Measurements from ENCODE around the gene XPO5.
"Not testable (repeated sequence)": the region's sequence is repeated elsewhere in the genome, so short reads cannot be mapped to it uniquely, and the experiment has no call there.

Gene XPO5

DNA sequence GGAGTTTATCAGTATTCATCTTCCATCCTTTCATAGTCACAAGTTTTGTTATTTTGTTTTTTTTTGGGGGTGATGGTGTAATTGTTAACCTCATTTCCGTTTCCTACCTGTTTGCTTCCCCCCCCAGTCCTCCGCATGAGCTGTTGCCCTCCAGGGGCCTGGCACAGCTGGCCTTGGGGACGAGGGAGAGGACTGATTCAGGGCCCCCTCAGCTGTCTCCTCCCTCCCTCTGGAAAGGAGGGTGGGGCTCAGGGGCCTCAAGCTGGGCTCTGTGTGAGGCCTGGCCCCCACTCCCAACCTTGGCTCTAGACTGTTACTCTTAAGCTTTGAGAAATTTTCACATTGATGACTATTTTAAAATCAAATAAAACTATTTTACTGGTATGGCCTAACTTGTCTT is 69.7 kb downstream of the XPO5 start:
- Histone ChIP-seq H3K9ac (ENCODE audit: low read depth, low read length) (no peak overlapping the region), H3K27ac (ENCODE audit: low read depth, low read length) (no peak overlapping the region), H3K4me1 (ENCODE audit: insufficient read depth, low read length) (no peaks in the 10 kb centered on the region), H3K9me3 (ENCODE audit: insufficient read depth, low read depth, low read length) (no peaks in the 10 kb centered on the region), H3K36me3 (ENCODE audit: insufficient read depth, low read length) (peaks cover 43% of the 10 kb centered on the region), H3K27me3 (ENCODE audit: insufficient read depth, low read length) (peaks cover 29% of the 10 kb centered on the region), H3K4me3 (ENCODE audit: low read length) (no peak overlapping the region)
- WGBS = 87% methylated on average over 3 of the region's 3 CpGs

DNA sequence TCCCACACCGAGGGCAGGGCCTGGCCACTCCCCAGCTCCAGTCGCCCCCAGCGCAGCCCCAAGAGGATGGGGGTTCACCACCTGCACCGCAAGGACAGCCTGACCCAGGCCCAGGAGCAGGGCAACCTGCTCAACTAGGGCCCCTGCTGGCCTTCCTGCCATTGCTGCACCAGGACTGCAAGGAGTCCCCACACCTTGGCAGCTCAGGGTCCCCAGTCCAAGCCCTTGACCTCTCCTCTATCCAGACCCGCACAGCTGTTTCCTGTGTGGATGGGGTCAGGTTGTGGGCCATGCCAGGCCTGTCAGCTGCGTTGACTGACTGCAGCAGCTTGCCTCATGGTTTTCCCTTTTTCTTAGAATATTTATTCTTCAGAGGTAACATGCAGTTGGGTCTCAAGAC is 70.1 kb downstream of the XPO5 start:
- peaks cover 29% of the 10 kb centered on the region for H3K27me3 ChIP-seq (ENCODE audit: insufficient read depth, low read length)
- 87% methylated on average over 6 of the region's 6 CpGs for WGBS
- no peak overlapping the region for H3K4me3 ChIP-seq (ENCODE audit: low read length)
- H3K9ac ChIP-seq (ENCODE audit: low read depth, low read length) = no peak overlapping the region
- no peaks in the 10 kb centered on the region for H3K9me3 ChIP-seq (ENCODE audit: insufficient read depth, low read depth, low read length)
- H3K36me3 ChIP-seq (ENCODE audit: insufficient read depth, low read length) = peaks cover 48% of the 10 kb centered on the region
- no peaks in the 10 kb centered on the region for H3K4me1 ChIP-seq (ENCODE audit: insufficient read depth, low read length)
- no peak overlapping the region for H3K27ac ChIP-seq (ENCODE audit: low read depth, low read length)

DNA sequence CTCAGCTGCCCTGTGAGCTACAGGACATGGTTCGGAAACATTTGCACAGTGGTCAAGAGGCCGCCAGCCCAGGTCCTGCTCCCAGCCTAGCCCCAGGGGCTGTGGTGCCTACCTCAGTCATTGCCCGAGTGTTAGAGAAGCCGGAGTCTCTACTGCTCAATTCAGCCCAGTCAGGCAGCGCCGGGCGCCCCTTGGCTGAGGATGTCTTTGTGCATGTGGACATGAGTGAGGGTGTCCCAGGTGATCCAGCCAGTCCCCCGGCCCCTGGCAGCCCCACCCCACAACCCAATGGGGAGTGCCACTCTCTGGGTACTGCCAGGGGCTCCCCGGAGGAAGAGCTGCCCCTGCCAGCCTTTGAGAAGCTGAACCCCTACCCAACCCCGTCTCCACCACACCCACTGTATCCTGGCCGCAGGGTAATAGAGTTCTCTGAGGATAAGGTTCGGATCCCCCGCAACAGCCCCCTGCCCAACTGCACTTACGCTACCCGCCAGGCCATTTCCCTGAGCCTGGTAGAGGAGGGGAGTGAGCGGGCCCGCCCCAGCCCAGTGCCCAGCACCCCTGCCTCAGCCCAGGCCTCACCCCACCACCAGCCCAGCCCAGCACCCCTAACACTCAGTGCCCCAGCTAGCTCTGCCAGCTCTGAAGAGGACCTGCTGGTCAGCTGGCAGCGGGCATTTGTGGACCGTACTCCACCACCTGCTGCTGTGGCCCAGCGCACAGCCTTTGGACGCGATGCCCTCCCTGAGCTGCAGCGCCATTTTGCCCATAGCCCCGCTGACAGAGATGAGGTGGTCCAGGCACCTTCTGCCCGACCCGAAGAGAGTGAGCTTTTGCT is 70.9 kb downstream of the XPO5 start:
- H3K4me3 ChIP-seq (ENCODE audit: low read length) = no peak overlapping the region
- WGBS = 95% methylated on average over 24 of the region's 26 CpGs
- no peaks in the 10 kb centered on the region for H3K9me3 ChIP-seq (ENCODE audit: insufficient read depth, low read depth, low read length)
- no peaks in the 10 kb centered on the region for H3K4me1 ChIP-seq (ENCODE audit: insufficient read depth, low read length)
- H3K9ac ChIP-seq (ENCODE audit: low read depth, low read length) = no peak overlapping the region
- H3K27ac ChIP-seq (ENCODE audit: low read depth, low read length) = no peak overlapping the region
- peaks cover 28% of the 10 kb centered on the region for H3K27me3 ChIP-seq (ENCODE audit: insufficient read depth, low read length)
- peaks cover 55% of the 10 kb centered on the region for H3K36me3 ChIP-seq (ENCODE audit: insufficient read depth, low read length)

DNA sequence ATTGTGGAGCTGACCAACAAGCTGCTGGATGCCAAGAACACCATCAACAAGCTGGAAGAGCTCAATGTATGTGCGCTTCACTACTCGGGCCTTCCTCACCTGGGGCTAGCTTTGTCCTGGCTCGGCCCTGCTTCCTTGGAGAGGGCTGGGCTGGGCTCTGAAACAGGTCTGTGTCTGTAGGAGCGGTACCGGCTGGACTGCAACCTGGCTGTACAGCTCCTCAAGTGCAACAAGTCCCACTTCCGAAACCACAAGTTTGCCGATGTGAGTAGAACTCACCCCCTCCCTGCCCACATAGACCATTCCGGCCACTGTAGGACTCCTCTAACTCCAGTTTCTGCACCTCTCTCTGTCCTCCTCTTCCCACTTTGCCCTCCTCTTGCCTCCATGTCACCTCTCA is 72.4 kb downstream of the XPO5 start:
- Histone ChIP-seq H3K27me3 (ENCODE audit: insufficient read depth, low read length) (peaks cover 13% of the 10 kb centered on the region), H3K27ac (ENCODE audit: low read depth, low read length) (no peak overlapping the region), H3K4me1 (ENCODE audit: insufficient read depth, low read length) (no peaks in the 10 kb centered on the region), H3K9me3 (ENCODE audit: insufficient read depth, low read depth, low read length) (no peaks in the 10 kb centered on the region), H3K9ac (ENCODE audit: low read depth, low read length) (no peak overlapping the region), H3K4me3 (ENCODE audit: low read length) (no peak overlapping the region), H3K36me3 (ENCODE audit: insufficient read depth, low read length) (peaks cover 70% of the 10 kb centered on the region)
- 96% methylated on average over 8 of the region's 8 CpGs for WGBS

DNA sequence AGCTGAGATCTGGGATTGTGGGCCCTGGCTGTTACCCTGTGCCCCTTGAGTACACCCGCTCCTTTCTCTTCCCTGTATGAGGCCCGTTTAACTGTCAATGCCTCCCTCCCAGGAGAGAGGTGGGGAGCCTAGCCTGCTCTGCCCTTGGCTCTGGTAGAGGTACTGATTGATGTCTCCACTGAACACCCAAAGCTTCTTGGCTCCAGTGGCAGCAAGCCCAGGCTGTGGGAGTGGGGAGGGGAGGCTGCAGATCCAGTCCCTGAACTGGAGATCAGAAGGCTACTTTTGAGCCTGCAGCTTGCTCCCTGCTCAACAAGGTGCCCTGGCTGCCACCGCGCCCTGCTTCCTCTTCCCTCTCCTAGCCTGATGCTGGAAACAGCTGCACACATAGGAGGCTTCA is 73.2 kb downstream of the XPO5 start:
- Histone ChIP-seq H3K4me3 (ENCODE audit: low read length) (no peak overlapping the region), H3K4me1 (ENCODE audit: insufficient read depth, low read length) (no peaks in the 10 kb centered on the region), H3K36me3 (ENCODE audit: insufficient read depth, low read length) (peaks cover 77% of the 10 kb centered on the region), H3K27me3 (ENCODE audit: insufficient read depth, low read length) (peaks cover 5% of the 10 kb centered on the region), H3K27ac (ENCODE audit: low read depth, low read length) (no peak overlapping the region), H3K9me3 (ENCODE audit: insufficient read depth, low read depth, low read length) (no peaks in the 10 kb centered on the region), H3K9ac (ENCODE audit: low read depth, low read length) (no peak overlapping the region)
- 90% methylated on average over 4 of the region's 4 CpGs for WGBS

DNA sequence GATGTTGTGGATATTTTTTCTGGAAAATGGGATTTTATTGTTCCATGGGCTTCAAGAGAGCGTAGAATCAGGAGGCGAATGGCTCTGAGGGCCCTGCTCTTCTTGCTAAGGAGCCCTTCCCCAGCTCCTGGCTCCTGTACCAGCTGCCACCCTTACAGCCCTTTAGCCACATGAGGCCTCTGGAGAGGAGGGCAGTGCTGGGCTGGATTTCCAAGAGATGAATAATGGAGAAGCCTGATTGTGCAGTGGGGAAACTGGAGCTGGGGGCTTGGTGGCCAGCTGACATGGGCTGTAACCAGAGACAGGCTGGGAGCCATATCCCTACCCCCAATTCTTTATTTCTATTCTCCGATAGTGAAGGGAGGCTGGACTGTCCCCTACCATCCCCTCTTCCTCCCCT is 74.9 kb downstream of the XPO5 start:
- Histone ChIP-seq H3K36me3 (ENCODE audit: insufficient read depth, low read length) (peaks cover 79% of the 10 kb centered on the region), H3K9ac (ENCODE audit: low read depth, low read length) (no peak overlapping the region), H3K9me3 (ENCODE audit: insufficient read depth, low read depth, low read length) (no peaks in the 10 kb centered on the region), H3K4me3 (ENCODE audit: low read length) (no peak overlapping the region), H3K4me1 (ENCODE audit: insufficient read depth, low read length) (peaks cover 9% of the 10 kb centered on the region), H3K27me3 (ENCODE audit: insufficient read depth, low read length) (no peaks in the 10 kb centered on the region), H3K27ac (ENCODE audit: low read depth, low read length) (no peak overlapping the region)
- 98% methylated on average over 3 of the region's 3 CpGs for WGBS

DNA sequence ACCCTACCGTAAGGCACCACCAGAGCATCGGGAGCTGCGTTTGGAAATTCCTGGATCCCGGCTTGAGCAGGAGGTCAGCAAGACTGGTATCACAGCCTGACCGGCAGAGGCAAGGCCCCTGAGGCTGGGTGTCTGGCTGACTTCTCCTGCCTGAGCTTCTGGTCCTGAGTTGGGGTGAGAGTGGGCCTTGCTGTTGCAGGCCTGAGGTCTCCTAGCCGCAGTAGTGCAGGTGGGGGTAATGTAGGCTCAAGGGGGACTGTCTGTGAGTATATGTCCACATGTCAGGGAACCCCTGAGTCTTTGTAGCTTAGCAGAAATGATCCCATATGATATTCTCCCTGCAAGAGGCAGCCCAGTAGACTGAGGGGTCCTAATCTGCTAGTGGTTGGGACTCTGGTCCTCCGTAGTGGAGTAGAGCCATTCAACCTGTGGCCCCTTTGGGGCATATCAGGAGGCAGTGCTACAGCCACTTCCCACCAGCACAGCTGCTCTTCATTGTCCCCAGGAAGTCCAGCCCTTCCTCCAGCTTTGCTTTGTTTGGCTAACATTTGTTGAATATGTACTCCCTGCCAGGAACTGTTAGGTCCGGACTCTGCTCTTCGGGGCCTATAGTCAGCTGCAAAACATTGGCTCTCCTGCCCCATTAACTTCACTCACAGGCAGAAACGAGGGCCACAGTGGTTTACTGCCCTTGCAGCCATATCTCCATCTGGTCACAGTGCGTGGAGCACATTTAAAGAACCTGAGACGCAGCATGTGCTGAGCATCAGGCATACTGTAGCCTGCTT is 76.6 kb downstream of the XPO5 start:
- Histone ChIP-seq H3K36me3 (ENCODE audit: insufficient read depth, low read length) (peaks cover 63% of the 10 kb centered on the region), H3K27me3 (ENCODE audit: insufficient read depth, low read length) (no peaks in the 10 kb centered on the region), H3K9ac (ENCODE audit: low read depth, low read length) (no peak overlapping the region), H3K27ac (ENCODE audit: low read depth, low read length) (no peak overlapping the region), H3K9me3 (ENCODE audit: insufficient read depth, low read depth, low read length) (no peaks in the 10 kb centered on the region), H3K4me1 (ENCODE audit: insufficient read depth, low read length) (peaks cover 15% of the 10 kb centered on the region), H3K4me3 (ENCODE audit: low read length) (no peak overlapping the region)
- 94% methylated on average over 12 of the region's 12 CpGs for WGBS

DNA sequence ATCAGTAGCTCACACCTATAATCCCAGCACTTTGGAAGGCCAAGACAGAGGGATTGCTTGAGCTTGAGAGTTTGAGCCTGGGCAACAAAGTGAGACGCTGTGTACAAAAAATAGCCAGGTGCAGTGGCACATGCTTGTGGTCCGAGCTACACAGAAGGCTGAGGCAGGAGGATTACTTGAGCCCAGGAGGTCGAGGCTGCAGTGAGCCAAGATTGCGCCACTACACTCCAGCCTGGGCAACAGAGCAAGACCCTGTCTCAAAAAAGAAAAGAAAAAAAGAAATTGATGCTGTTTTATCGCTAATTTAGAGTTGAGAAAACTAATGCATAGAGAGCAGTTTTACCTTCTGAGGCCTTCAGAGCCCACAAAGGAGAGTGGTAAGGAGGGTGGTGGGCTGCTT is 77.5 kb downstream of the XPO5 start:
- WGBS = 94% methylated on average over 5 of the region's 5 CpGs
- H3K4me1 ChIP-seq (ENCODE audit: insufficient read depth, low read length) = peaks cover 15% of the 10 kb centered on the region
- not testable (repeated sequence) for H3K4me3 ChIP-seq (ENCODE audit: low read length); H3K9ac ChIP-seq (ENCODE audit: low read depth, low read length); H3K27me3 ChIP-seq (ENCODE audit: insufficient read depth, low read length); H3K9me3 ChIP-seq (ENCODE audit: insufficient read depth, low read depth, low read length); H3K27ac ChIP-seq (ENCODE audit: low read depth, low read length)
- H3K36me3 ChIP-seq (ENCODE audit: insufficient read depth, low read length) = peaks cover 56% of the 10 kb centered on the region

DNA sequence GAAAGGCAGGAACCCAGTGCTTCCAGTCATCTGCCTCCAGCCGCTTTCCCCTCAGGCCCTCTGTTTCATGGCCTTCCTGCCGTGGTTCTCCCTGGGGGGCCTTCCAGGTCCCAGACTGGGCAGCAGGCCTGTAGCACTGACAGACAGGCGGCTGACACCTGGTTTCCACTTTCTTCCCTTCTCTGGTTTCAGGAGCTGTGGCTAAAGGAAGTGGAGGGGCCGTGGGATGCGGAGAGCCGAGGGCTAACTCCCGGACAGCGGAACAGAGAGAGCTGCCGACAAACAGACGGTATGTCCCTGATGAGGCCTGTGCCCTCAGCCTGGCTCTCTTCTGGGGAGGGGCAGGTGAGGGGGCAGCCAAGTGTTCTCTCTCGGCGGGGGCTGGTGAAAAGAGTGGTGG is 78.1 kb downstream of the XPO5 start:
- Histone ChIP-seq H3K4me1 (ENCODE audit: insufficient read depth, low read length) (peaks cover 18% of the 10 kb centered on the region), H3K36me3 (ENCODE audit: insufficient read depth, low read length) (peaks cover 50% of the 10 kb centered on the region), H3K27me3 (ENCODE audit: insufficient read depth, low read length) (no peaks in the 10 kb centered on the region), H3K4me3 (ENCODE audit: low read length) (no peak overlapping the region), H3K9me3 (ENCODE audit: insufficient read depth, low read depth, low read length) (no peaks in the 10 kb centered on the region), H3K27ac (ENCODE audit: low read depth, low read length) (no peak overlapping the region), H3K9ac (ENCODE audit: low read depth, low read length) (no peak overlapping the region)
- 95% methylated on average over 12 of the region's 12 CpGs for WGBS

DNA sequence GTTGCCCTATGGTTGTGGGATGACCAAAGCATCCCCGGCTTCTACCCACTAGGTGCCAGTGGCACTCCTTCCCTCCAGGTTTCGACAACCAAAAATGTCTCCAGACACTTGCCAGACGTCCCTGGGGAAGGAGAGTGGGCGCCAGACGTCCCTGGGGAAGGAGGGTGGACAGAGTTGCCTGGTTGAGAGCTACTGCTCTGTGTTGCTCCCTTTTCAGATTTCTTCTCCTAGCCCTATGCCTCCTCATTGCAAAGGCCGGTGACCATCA is 78.8 kb downstream of the XPO5 start:
- Histone ChIP-seq H3K36me3 (ENCODE audit: insufficient read depth, low read length) (peaks cover 44% of the 10 kb centered on the region), H3K27me3 (ENCODE audit: insufficient read depth, low read length) (no peaks in the 10 kb centered on the region), H3K9me3 (ENCODE audit: insufficient read depth, low read depth, low read length) (no peaks in the 10 kb centered on the region), H3K4me3 (ENCODE audit: low read length) (no peak overlapping the region), H3K4me1 (ENCODE audit: insufficient read depth, low read length) (peaks cover 18% of the 10 kb centered on the region), H3K9ac (ENCODE audit: low read depth, low read length) (no peak overlapping the region), H3K27ac (ENCODE audit: low read depth, low read length) (no peak overlapping the region)
- WGBS = 93% methylated on average over 6 of the region's 6 CpGs

DNA sequence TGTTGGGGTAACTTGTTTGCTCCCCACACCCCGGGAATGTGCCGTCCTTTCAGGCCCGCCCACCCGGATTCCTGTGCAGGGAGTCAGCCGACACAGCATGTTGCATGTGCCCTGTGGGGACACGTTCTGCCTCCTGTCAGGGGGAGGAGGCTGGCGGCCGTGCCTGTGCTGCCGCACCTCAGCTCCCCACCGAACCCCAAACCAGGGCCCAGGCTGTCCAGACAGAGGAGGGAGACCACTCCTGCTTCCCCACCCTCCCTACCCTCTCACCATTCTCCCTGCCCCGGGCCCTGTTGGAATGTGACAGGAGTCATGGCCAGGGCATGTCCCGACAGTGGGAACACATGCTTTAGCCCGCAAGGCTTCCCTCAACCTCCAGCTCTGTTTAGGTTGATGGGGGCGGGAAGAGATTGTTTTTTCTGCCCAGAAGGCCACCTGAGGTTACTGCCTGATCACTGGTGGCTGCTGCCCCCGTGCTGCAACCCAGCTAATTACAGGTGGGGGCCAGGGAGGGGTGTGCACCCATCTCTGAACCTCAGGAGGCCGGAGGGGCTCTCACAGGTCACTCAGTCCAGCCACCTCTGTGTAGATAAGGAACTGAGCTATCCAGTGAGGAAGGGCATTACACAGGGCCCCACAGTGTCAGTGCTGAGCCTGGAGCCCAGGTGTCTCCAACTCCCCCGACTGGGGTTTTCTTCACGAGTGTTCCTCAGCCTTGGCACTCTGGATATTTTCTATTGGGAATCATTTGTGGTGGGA is 79.3 kb downstream of the XPO5 start:
- Histone ChIP-seq H3K36me3 (ENCODE audit: insufficient read depth, low read length) (peaks cover 40% of the 10 kb centered on the region), H3K9ac (ENCODE audit: low read depth, low read length) (peak overlapping the region; percentile 48; the same call in 1 of the 2 replicates), H3K27ac (ENCODE audit: low read depth, low read length) (peak overlapping the region; percentile 56)

More for the DNA sequence above, 79.3 kb downstream of the XPO5 start:
- Histone ChIP-seq H3K9me3 (ENCODE audit: insufficient read depth, low read depth, low read length) (no peaks in the 10 kb centered on the region), H3K4me3 (ENCODE audit: low read length) (no peak overlapping the region), H3K27me3 (ENCODE audit: insufficient read depth, low read length) (no peaks in the 10 kb centered on the region), H3K4me1 (ENCODE audit: insufficient read depth, low read length) (peaks cover 18% of the 10 kb centered on the region)
- WGBS = 54% methylated on average over 18 of the region's 18 CpGs
